Activated CD4-positive, alpha-beta T cell treated with anti-CD3 and anti-CD28 coated beads, Interleukin-2, amount 50 U/mL, for 16 hours (primary cell): ENCODE measurements around the gene MICAL2.

ENCODE experiments used
- DNase-seq: peaks from one replicate; pipeline ENCODE4 v3.0.0-alpha.2; 2020

The MICAL2 gene

GRCh38 chr11:12212821-12213185 is 102.4 kb downstream of the MICAL2 start:
- no peak for DNase-seq

GRCh38 chr11:12213883-12214282 is 103.5 kb downstream of the MICAL2 start:
- no peak for DNase-seq

DNA sequence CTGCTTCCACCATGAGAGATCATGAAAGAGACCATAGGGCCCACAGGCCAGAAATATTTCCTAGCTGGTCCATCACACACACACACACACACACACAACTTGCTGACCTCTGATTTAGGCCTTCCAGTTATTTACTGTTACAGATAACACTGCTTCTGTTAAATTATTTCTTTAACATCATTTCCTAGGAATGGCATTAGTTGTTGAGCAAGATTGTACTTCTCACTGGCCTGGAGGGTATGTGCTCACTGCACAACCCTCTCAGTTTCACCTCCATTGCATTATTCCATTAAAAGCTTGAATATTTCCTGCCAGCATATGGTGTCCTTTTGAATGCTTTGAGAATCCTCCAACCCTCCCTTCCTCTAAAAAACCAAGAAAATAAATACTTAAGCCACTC is 104.4 kb downstream of the MICAL2 start:
- no peak for DNase-seq

DNA sequence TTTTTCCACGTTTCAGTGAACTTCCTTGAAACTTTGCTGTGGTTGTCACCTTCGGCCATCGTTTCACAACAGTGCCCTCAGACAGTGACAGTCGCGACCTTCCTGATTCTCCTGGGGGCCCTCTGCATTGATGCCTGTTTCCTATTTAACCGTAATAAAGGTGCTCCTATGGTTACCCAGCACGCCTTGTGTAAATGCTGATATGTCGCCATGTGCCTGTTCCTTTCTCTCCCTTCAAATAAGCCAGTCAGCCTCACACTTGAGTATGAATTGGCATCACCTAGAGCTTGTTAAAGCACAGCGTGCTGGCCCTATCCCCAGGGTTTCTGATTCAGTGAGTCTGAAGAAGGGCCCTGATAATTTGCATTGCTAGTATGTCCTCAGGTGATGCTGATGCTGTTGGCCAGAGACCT is 104.8 kb downstream of the MICAL2 start:
- DNase-seq = no peak

GRCh38 chr11:12216041-12216451 is 105.7 kb downstream of the MICAL2 start:
- DNase-seq = no peak

DNA sequence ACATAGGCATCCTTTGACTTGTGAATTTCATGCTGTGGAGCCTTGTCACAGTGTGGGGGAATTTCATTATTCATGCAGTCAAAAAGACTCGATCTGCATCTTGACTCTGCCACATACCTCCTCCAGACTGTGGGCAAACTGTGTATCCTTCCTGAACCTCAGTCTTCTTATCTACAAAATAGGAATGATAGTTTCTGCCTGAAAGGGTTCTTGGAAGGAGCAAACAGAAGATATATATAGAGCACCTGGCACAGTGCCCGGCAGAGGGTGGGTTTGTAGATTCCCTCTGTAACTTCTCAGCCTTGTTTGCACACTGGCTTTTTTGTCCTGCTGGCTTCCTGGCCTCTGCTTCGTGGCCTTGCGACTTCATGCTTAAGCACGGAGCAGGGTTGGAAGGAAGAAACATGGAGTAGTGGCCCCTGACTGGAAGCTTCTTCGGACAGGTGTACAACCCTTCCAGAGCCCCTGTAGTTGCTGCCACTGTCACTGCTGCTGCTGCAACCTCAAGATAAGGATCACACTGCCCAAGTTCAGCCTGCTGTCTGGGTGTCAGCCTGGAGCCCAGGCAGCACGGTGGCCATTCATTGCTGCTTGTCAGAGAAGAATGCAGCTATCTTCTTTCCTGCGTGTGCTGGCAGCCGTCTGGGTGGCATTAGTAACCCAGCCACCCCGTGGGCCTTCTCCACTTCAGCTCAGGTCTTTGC is 106.4 kb downstream of the MICAL2 start:
- no peak for DNase-seq

DNA sequence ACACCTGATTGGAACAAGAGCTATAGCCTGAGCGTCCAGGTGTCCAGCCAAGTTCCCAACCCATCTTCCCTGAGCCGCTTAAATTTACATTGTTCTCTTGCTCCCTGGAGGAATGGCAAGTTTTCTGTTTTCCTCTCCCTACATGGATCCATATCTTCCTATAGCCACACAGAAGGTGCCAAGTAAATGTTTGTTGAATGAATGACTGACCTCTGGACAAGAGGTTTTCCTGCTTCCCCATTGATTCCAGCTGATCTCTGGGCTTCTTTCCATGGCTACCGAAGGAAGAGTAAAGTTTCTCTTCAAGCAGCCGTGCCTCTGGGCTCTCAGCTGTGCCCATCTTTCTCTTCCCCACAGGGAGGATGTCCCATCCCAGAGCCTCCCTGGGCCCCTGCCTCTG is 107.5 kb downstream of the MICAL2 start:
- DNase-seq = no peak

DNA sequence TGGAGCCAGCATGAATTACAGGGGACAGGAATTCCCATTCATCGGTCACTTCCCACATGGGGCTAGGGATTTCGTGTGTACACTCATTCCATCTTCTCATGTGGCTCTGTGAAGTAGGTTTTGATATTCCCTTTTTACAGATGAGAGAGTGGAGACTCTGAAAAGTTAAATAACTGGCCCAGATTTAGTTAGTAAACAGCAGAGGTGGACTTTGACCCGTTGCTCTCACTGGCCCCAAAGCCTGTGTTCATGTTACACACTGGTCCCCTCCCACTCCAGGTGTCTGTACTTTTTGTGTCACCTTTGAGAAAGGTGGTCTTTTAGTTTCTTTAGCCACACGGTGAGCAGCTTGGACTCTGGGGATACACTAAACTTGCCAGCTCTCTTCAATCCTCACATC is 108.5 kb downstream of the MICAL2 start:
- DNase-seq = no peak

DNA sequence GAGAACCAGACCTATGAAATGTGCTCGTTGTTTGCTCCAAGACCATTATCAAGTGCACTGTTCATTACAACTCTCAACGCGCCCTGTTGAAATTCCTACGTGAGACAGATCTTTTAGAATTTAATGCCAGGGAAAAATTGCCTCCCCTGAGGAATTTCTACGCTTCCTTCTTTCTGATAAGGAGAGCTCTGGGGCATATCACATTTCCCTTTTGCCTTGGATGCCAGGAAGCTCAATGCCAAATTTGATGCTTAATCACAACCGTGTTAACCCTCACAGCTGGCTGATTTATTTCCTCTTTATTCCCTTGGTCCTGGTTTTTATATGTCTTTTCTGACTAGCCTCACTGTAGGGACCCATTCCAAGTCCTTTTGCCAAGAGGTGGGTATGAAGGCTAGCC is 109.4 kb downstream of the MICAL2 start:
- no peak for DNase-seq

GRCh38 chr11:12220305-12220704 is 109.9 kb downstream of the MICAL2 start:
- no peak for DNase-seq

- no peak for DNase-seq
Observed at GRCh38 chr11:12221051-12221535, 110.7 kb downstream of the MICAL2 start.

GRCh38 chr11:12222055-12222792 is 111.8 kb downstream of the MICAL2 start:
- no peak for DNase-seq

- DNase-seq = peak; percentile 48
Observed at GRCh38 chr11:12223771-12224536, 113.6 kb downstream of the MICAL2 start.

GRCh38 chr11:12224537-12224893 is 114.1 kb downstream of the MICAL2 start:
- peak; percentile 97 for DNase-seq

DNA sequence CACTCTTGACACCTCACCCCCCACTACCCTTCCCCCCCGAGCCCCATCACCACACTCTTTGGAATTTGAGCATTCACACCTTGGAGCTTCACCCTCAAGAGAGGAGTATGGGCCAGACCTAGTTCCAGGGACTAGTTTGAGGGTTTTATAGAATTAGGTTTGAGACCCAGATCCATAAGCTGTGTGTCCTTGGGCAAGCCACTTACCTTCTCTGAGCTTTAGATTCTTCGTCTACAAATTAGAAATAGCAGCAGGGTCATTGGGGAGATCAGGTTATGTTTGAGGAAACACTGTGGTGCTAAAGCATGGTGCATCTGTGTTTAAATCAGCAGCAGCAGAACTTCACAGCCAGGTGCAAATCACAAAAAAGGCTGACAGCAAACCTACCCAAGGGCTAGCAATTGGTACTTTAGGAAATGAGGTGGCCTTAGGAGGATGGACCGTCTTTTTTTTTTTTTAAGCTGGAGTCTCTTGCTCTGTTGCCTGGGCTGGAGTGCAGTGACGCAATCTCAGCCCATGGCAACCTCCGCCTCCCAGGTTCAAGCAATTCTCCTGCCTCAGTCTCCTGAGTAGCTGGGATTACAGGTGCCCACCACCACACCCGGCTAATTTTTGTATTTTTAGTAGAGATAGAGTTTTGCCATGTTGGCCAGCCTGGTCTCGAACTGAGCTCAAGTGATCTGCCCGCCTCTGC is 114.8 kb downstream of the MICAL2 start:
- no peak for DNase-seq

DNA sequence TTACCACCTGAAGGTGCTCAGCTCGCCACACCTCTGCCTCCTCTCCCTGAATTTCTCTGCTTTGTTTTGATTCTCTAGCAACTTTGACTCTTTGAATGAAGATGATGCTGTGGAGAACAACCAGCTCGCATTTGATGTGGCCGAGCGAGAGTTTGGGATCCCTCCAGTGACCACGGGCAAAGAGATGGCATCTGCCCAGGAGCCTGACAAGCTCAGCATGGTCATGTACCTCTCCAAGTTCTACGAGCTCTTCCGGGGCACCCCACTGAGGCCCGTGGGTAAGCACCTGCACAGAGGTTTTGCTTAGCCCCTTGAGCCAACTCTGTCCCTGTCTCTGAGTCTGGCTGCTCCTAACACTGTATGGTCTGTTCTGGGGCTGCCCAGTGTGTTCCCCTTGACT is 115.7 kb downstream of the MICAL2 start:
- no peak for DNase-seq

GRCh38 chr11:12229450-12230229 is 119.2 kb downstream of the MICAL2 start:
- DNase-seq = no peak

- no peak for DNase-seq
Observed at GRCh38 chr11:12232160-12232559, 121.8 kb downstream of the MICAL2 start.

GRCh38 chr11:12232817-12233601 is 122.6 kb downstream of the MICAL2 start:
- no peak for DNase-seq

DNA sequence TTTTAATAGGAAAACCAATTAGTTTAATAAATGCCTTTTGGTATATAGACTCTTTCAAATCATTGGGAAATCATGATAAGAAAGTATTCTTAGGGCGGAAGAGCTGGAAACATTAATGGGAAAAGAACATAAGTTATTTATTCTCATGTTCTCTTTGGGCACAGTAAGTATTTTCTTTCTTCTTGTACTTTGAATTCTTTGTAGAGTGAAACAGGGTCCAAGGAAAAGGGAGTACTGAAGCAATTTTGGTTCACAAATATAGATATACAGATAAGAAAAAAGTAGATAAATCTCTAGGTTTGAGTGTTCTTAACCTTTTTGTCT is 123.2 kb downstream of the MICAL2 start:
- no peak for DNase-seq

DNA sequence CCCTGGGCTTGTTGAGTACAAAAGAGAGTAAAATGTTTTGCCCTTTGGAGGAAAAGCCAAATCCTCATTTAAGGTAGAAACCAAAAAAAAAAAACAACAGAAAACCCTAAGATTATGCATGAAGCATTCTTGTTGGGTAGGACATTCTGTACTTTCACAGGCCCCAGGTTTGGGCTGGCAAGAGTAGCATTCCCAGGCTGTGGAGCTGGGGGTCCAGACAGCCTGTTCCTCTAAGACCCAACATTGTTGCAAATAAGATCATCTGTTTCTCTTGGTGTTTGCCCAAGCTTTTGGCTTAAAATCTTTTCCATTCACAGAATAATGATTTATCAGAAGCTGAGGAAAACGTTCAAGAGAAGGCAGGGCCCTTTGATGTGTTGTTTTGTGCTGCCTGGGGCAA is 123.8 kb downstream of the MICAL2 start:
- no peak for DNase-seq

- no peak for DNase-seq
Observed at GRCh38 chr11:12235080-12235479, 124.7 kb downstream of the MICAL2 start.
